GM21367 (cell line): ENCODE results near the gene CHAF1A.

ENCODE experiments used
- ATAC-seq: cut with Tn5 transposase; IDR thresholded peaks from one replicate; pipeline ENCODE4 v1.9.1; 2021; ENCODE audit not compliant: unreplicated experiment

CHAF1A gene

GRCh38 chr19:4376991-4377781, 25.3 kb upstream of the CHAF1A start:
- ATAC-seq, result no peak

GRCh38 chr19:4378886-4379285, 23.6 kb upstream of the CHAF1A start:
- ATAC-seq, result no peak

GRCh38 chr19:4379383-4380253, 22.8 kb upstream of the CHAF1A start:
- no peak for ATAC-seq

GRCh38 chr19:4380254-4380727, 22.1 kb upstream of the CHAF1A start:
- no peak for ATAC-seq

- no peak for ATAC-seq
These were observed 17.0 kb upstream of the CHAF1A start for GRCh38 chr19:4385291-4386040.

- ATAC-seq, result no peak
These were observed 16.2 kb upstream of the CHAF1A start for GRCh38 chr19:4386041-4386782.

- no peak for ATAC-seq
These were observed 13.9 kb upstream of the CHAF1A start for GRCh38 chr19:4388337-4389063.

- no peak for ATAC-seq
These were observed 13.4 kb upstream of the CHAF1A start for GRCh38 chr19:4389064-4389375.

GRCh38 chr19:4389511-4390016, 12.9 kb upstream of the CHAF1A start:
- ATAC-seq, result no peak

- ATAC-seq, result no peak
These were observed 12.3 kb upstream of the CHAF1A start for GRCh38 chr19:4390017-4390566.

GRCh38 chr19:4390567-4391305, 11.7 kb upstream of the CHAF1A start:
- ATAC-seq, result no peak

GRCh38 chr19:4391306-4391693, 11.1 kb upstream of the CHAF1A start:
- ATAC-seq, result no peak

- no peak for ATAC-seq
These were observed 10.5 kb upstream of the CHAF1A start for GRCh38 chr19:4391701-4392483.

- ATAC-seq, result no peak
These were observed 8.4 kb upstream of the CHAF1A start for GRCh38 chr19:4393947-4394590.

- ATAC-seq, result no peak
These were observed 5.3 kb upstream of the CHAF1A start for GRCh38 chr19:4396949-4397783.

GRCh38 chr19:4399812-4400134, 2.7 kb upstream of the CHAF1A start:
- peak; percentile 4 for ATAC-seq
